ENCODE measurements around the gene CX3CL1.
"Not testable (repeated sequence)": the region's sequence is repeated elsewhere in the genome, so short reads cannot be mapped to it uniquely, and the experiment has no call there.

CX3CL1 gene

GRCh38 chr16:57391708-57392107, 19.4 kb downstream of the CX3CL1 start:
- ATAC-seq (replicated peaks): no peak

GRCh38 chr16:57392694-57393093, 20.4 kb downstream of the CX3CL1 start:
- H3K4me1 Mint-ChIP-seq (ENCODE audit: low read depth in 2 of 2): peaks cover 0 to 2% of the 10 kb centered on the region in 2 donors
- DNase-seq: no peak
- peaks cover 14 to 48% of the 10 kb centered on the region in 2 donors for H3K27me3 Mint-ChIP-seq
- no peaks in the 10 kb centered on the region for H3K9me3 Mint-ChIP-seq
- no peak for ATAC-seq (replicated peaks)
- no peaks in the 10 kb centered on the region for H3K36me3 Mint-ChIP-seq (ENCODE audit: insufficient read depth)
- H3K27ac Mint-ChIP-seq: no peak overlapping the region
- H3K4me3 Mint-ChIP-seq: no peak overlapping the region

More at GRCh38 chr16:57391708-57392107, 19.4 kb downstream of the CX3CL1 start:
- Mint-ChIP-seq H3K4me1 (ENCODE audit: low read depth in 2 of 2) (peaks cover 0 to 2% of the 10 kb centered on the region in 2 donors), H3K4me3 (no peak overlapping the region), H3K27me3 (peaks cover 20 to 44% of the 10 kb centered on the region in 2 donors), H3K9me3 (no peaks in the 10 kb centered on the region), H3K27ac (no peak overlapping the region), H3K36me3 (ENCODE audit: insufficient read depth) (no peaks in the 10 kb centered on the region)
- no peak for DNase-seq

- ATAC-seq (replicated peaks) (no peak), DNase-seq (no peak)
- H3K4me1 Mint-ChIP-seq (ENCODE audit: low read depth in 2 of 2): no peaks in the 10 kb centered on the region
- no peaks in the 10 kb centered on the region for H3K36me3 Mint-ChIP-seq (ENCODE audit: insufficient read depth)
- peaks cover 14 to 39% of the 10 kb centered on the region in 2 donors for H3K27me3 Mint-ChIP-seq
- no peaks in the 10 kb centered on the region for H3K9me3 Mint-ChIP-seq
- H3K27ac Mint-ChIP-seq: no peak overlapping the region
- no peak overlapping the region for H3K4me3 Mint-ChIP-seq
These were observed 22.2 kb downstream of the CX3CL1 start for GRCh38 chr16:57394444-57394843.

GRCh38 chr16:57395026-57395425, 22.7 kb downstream of the CX3CL1 start:
- Mint-ChIP-seq H3K9me3 (no peaks in the 10 kb centered on the region), H3K27ac (no peak overlapping the region), H3K4me3 (no peak overlapping the region), H3K36me3 (ENCODE audit: insufficient read depth) (no peaks in the 10 kb centered on the region), H3K4me1 (ENCODE audit: low read depth in 2 of 2) (no peaks in the 10 kb centered on the region), H3K27me3 (peaks cover 14 to 38% of the 10 kb centered on the region in 2 donors)
- ATAC-seq (replicated peaks): no peak
- no peak for DNase-seq

- Mint-ChIP-seq H3K9me3 (no peaks in the 10 kb centered on the region), H3K27ac (no peak overlapping the region), H3K4me3 (no peak overlapping the region), H3K4me1 (ENCODE audit: low read depth in 2 of 2) (no peaks in the 10 kb centered on the region), H3K27me3 (peaks cover 14 to 32% of the 10 kb centered on the region in 2 donors), H3K36me3 (ENCODE audit: insufficient read depth) (no peaks in the 10 kb centered on the region)
- no peak for DNase-seq
- no peak for ATAC-seq (replicated peaks)
These were observed 24.5 kb downstream of the CX3CL1 start for GRCh38 chr16:57396786-57397185.

- H3K27ac Mint-ChIP-seq; DNase-seq; H3K4me3 Mint-ChIP-seq; ATAC-seq (replicated peaks); H3K9me3 Mint-ChIP-seq; H3K36me3 Mint-ChIP-seq (ENCODE audit: insufficient read depth); H3K4me1 Mint-ChIP-seq (ENCODE audit: low read depth in 2 of 2): not testable (repeated sequence)
- H3K27me3 Mint-ChIP-seq: peaks cover 14 to 25% of the 10 kb centered on the region in 2 donors
These were observed 25.2 kb downstream of the CX3CL1 start for GRCh38 chr16:57397493-57397892.

- H3K36me3 Mint-ChIP-seq (ENCODE audit: insufficient read depth): no peaks in the 10 kb centered on the region
- H3K9me3 Mint-ChIP-seq: no peaks in the 10 kb centered on the region
- ATAC-seq (replicated peaks) (no peak), DNase-seq (no peak)
- H3K4me3 Mint-ChIP-seq: no peak overlapping the region
- no peaks in the 10 kb centered on the region for H3K27me3 Mint-ChIP-seq
- no peaks in the 10 kb centered on the region for H3K4me1 Mint-ChIP-seq (ENCODE audit: low read depth in 2 of 2)
- H3K27ac Mint-ChIP-seq: no peak overlapping the region
These were observed 29.8 kb downstream of the CX3CL1 start for GRCh38 chr16:57401943-57402640.

- H3K4me1 Mint-ChIP-seq (ENCODE audit: low read depth in 2 of 2): no peaks in the 10 kb centered on the region
- no peak within 1 kb of the TSS for H3K4me3 Mint-ChIP-seq
- no peak for DNase-seq
- H3K36me3 Mint-ChIP-seq (ENCODE audit: insufficient read depth): no peaks in the 10 kb centered on the region
- H3K27me3 Mint-ChIP-seq: no peaks in the 10 kb centered on the region
- H3K27ac Mint-ChIP-seq: no peak within 1 kb of the TSS
- no peaks in the 10 kb centered on the region for H3K9me3 Mint-ChIP-seq
- no peak for ATAC-seq (replicated peaks)
These were observed 31.9 kb downstream of the CX3CL1 start, which contains the start of gene CCL17 for GRCh38 chr16:57403965-57404817. CCL17 (plus strand) TSS chr16:57404767; CDS start chr16:57413933, 9,166 bp downstream.

- no peak for DNase-seq
- H3K27ac Mint-ChIP-seq: no peak overlapping the region
- no peaks in the 10 kb centered on the region for H3K36me3 Mint-ChIP-seq (ENCODE audit: insufficient read depth)
- H3K27me3 Mint-ChIP-seq: no peaks in the 10 kb centered on the region
- no peak for ATAC-seq (replicated peaks)
- no peaks in the 10 kb centered on the region for H3K9me3 Mint-ChIP-seq
- H3K4me1 Mint-ChIP-seq (ENCODE audit: low read depth in 2 of 2): no peaks in the 10 kb centered on the region
- H3K4me3 Mint-ChIP-seq: no peak overlapping the region
These were observed 32.8 kb downstream of the CX3CL1 start for GRCh38 chr16:57405097-57405496.

- H3K36me3 Mint-ChIP-seq (ENCODE audit: insufficient read depth): no peaks in the 10 kb centered on the region
- peaks cover 0 to 7% of the 10 kb centered on the region in 2 donors for H3K27me3 Mint-ChIP-seq
- H3K9me3 Mint-ChIP-seq: no peaks in the 10 kb centered on the region
- no peak overlapping the region for H3K4me3 Mint-ChIP-seq
- H3K27ac Mint-ChIP-seq: no peak overlapping the region
- DNase-seq (no peak), ATAC-seq (replicated peaks) (no peak)
- H3K4me1 Mint-ChIP-seq (ENCODE audit: low read depth in 2 of 2): no peaks in the 10 kb centered on the region
These were observed 34.6 kb downstream of the CX3CL1 start for GRCh38 chr16:57406881-57407280.

- ATAC-seq (replicated peaks) (no peak), DNase-seq (no peak)
- Mint-ChIP-seq H3K36me3 (ENCODE audit: insufficient read depth) (no peaks in the 10 kb centered on the region), H3K4me3 (no peak overlapping the region), H3K9me3 (no peaks in the 10 kb centered on the region), H3K4me1 (ENCODE audit: low read depth in 2 of 2) (no peaks in the 10 kb centered on the region), H3K27ac (no peak overlapping the region), H3K27me3 (peaks cover 0 to 7% of the 10 kb centered on the region in 2 donors)
These were observed 35.4 kb downstream of the CX3CL1 start for GRCh38 chr16:57407521-57408353.

- Mint-ChIP-seq H3K9me3 (no peaks in the 10 kb centered on the region), H3K27me3 (peaks cover 0 to 7% of the 10 kb centered on the region in 2 donors), H3K4me1 (ENCODE audit: low read depth in 2 of 2) (no peaks in the 10 kb centered on the region), H3K4me3 (no peak overlapping the region), H3K36me3 (ENCODE audit: insufficient read depth) (no peaks in the 10 kb centered on the region), H3K27ac (no peak overlapping the region)
- DNase-seq: no peak
- no peak for ATAC-seq (replicated peaks)
These were observed 36.8 kb downstream of the CX3CL1 start for GRCh38 chr16:57409065-57409464.

- no peaks in the 10 kb centered on the region for H3K9me3 Mint-ChIP-seq
- peaks cover 0 to 7% of the 10 kb centered on the region in 2 donors for H3K27me3 Mint-ChIP-seq
- no peaks in the 10 kb centered on the region for H3K4me1 Mint-ChIP-seq (ENCODE audit: low read depth in 2 of 2)
- no peak overlapping the region for H3K27ac Mint-ChIP-seq
- no peaks in the 10 kb centered on the region for H3K36me3 Mint-ChIP-seq (ENCODE audit: insufficient read depth)
- H3K4me3 Mint-ChIP-seq: no peak overlapping the region
- ATAC-seq (replicated peaks): no peak
- no peak for DNase-seq
These were observed 37.7 kb downstream of the CX3CL1 start for GRCh38 chr16:57409870-57410587.

Data from effector memory CD8-positive, alpha-beta T cell (primary cell).